Suppressor macrophage (primary cell): ENCODE data around the gene SMYD4.
"Not testable (repeated sequence)": the region's sequence is repeated elsewhere in the genome, so short reads cannot be mapped to it uniquely, and the experiment has no call there.

Experiments
- DNase-seq, 4 experiments: peaks; one replicate each; pipeline ENCODE4 v3.0.0-alpha.2; 2020 to 2022

The SMYD4 gene

GRCh38 chr17:1754430-1755112 lies 75.1 kb downstream of the SMYD4 start:
- DNase-seq: no peak

- DNase-seq: peak; percentile 37 to 80 (median 63)
Observed at GRCh38 chr17:1753767-1754429, 75.8 kb downstream of the SMYD4 start.

- DNase-seq: peak; percentile 69 to 86 (median 79)
Observed at GRCh38 chr17:1752425-1753262, 77.1 kb downstream of the SMYD4 start.

GRCh38 chr17:1750628-1751027 lies 79.1 kb downstream of the SMYD4 start:
- DNase-seq: peak; percentile 28 to 63 (median 42)

- no peak for DNase-seq
Observed at GRCh38 chr17:1746975-1747543, 82.6 kb downstream of the SMYD4 start.

GRCh38 chr17:1745513-1746020 lies 84.1 kb downstream of the SMYD4 start:
- no peak for DNase-seq

GRCh38 chr17:1744551-1745512 lies 84.9 kb downstream of the SMYD4 start:
- DNase-seq: no peak

DNA sequence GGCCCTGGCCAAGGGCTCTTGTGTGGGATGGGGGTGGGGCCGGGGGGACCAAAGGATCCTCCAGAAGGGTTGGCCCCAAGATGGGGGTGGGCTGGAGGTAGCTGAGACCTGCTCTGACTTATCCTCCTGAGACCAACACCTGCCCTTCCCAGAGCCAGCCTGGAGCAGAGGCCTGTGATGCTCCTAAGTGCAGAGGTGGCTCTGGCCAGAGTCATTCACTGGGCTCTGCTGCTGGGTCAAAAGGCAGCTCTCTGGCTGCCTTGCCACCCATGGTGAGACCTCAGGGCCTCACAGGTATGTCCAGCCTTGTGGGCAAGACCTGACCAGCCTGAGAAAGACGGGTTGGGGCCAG lies 86.6 kb downstream of the SMYD4 start:
- DNase-seq: no peak

- DNase-seq: no peak
Observed at GRCh38 chr17:1742371-1743087, 87.2 kb downstream of the SMYD4 start, which contains the start of gene SERPINF2. Gene SERPINF2, plus strand, starts transcription at chr17:1742871. Its CDS starts 2,125 bp downstream, at chr17:1744996.

- DNase-seq: not testable (repeated sequence)
Observed at GRCh38 chr17:1741899-1742298, 87.8 kb downstream of the SMYD4 start.

DNA sequence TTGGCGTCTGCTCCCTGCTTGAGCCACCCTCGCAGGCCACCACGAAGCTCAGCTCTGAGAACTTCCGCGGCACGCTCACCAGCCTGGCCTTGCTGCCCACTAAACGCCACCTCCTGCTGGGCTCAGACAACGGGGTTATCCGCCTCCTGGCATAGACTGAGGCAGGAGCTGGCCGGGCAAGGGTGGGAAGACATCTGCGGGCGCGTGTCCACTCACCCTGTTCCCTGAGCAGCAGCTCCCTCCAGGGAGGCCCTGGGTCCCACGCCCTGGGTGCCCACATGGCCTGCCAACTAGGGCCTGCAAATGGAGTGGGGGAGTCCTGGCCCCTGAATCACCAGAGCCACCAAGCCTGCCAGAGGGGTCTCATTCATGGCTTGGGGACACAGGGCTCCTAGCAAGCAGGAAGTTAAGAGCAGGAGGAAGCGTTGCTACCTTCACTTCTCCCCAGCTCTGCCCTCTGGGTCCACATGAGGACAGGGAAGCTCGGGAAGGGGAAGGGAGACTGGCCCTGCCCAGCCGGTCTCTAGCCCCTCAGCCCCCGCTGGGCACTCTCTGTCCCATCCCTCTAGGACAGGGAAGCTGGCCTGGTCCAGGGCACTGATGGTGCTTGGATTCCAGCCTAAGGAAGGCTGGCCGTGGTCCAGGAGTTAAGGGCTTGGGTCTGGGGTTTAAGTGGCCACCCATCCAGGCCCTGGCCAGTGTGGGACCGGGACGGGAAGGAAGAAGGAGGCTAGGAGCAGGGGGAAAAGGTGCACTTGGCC lies 92.0 kb downstream of the SMYD4 start:
- peak in 2 of 4 experiments; percentile 41 to 53 for DNase-seq

GRCh38 chr17:1736348-1737281 lies 93.1 kb downstream of the SMYD4 start:
- peak; percentile 88 to 97 (median 96) for DNase-seq

- no peak for DNase-seq
Observed at GRCh38 chr17:1735834-1736347, 93.8 kb downstream of the SMYD4 start.

GRCh38 chr17:1735418-1735817 lies 94.3 kb downstream of the SMYD4 start:
- no peak for DNase-seq

GRCh38 chr17:1733759-1734158 lies 95.9 kb downstream of the SMYD4 start:
- no peak for DNase-seq

- DNase-seq: no peak
Observed at GRCh38 chr17:1732833-1733321, 96.8 kb downstream of the SMYD4 start.

DNA sequence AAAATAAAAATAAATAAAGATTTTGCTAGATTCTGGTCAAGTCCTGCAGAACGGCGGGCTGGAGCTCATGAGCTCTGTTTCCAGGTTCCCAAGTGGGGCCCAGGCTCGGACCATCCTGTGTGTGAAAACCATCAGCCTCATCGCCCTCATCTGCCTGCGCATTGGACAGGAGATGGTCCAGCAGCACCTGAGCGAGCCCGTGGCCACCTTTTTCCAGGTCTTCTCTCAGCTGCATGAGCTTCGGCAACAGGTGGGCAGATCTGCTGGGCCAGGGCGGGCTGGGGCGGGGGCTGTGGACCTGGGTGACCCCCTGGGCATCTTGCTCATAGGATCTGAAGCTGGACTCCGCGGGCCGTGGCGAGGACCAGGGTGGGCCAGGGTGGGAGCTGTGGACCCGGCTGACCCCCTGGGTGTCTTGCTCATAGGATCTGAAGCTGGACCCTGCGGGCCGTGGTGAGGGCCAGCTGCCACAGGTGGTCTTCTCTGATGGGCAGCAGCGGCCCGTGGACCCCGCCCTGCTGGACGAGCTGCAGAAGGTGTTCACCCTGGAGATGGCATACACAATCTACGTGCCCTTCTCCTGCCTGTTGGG lies 97.4 kb downstream of the SMYD4 start:
- no peak for DNase-seq

- DNase-seq: no peak
Observed at GRCh38 chr17:1731194-1731506, 98.6 kb downstream of the SMYD4 start.
